Endothelial cell of umbilical vein (primary cell): ENCODE data around the gene TOP2B. TPM values are rescaled to one million over a fixed set of nuclear protein-coding genes. Genes with fewer than 3 reads are reported as not detected.

Experiments
- BruUV-seq: library from RNA; stranded (reverse); fragments of 400-500 nt; replicated peaks from 2 replicates; lab custom pipeline; 2021; lab: Mats Ljungman, UMichigan
- CTCF ChIA-PET: fragments of 300-600, 350-600 bp; sonication (Branson Sonifier 250); formaldehyde crosslinking; loops from one replicate; lab custom pipeline; 2021; ENCODE audit warnings: antibody characterized with exemption, inconsistent platforms; lab: Charles Lee
- POLR2A ChIA-PET: fragments of 300-600, 350-600 bp; sonication (Branson Sonifier 250); formaldehyde crosslinking; loops from one replicate; lab custom pipeline; 2021; ENCODE audit warnings: antibody characterized with exemption, inconsistent platforms; lab: Charles Lee
- DNase-seq: peaks from one replicate; pipeline ENCODE4 v3.0.0-alpha.2; 2011; ENCODE audit warnings: low read depth, low spot score
- FAIRE-seq: peaks from 2 replicates; lab custom pipeline; 2011; peaks lifted over from hg19 to GRCh38; lab: Jason Lieb, UNC
- H2AFZ ChIP-seq: 2 replicates; pipeline ENCODE4 v1.6.0; 2012; ENCODE audit warnings: low read depth, low read length, control low read depth, inconsistent platforms
- H3K27ac ChIP-seq: 2 replicates; pipeline ENCODE4 v1.5.1; 2011; ENCODE audit warnings: low read depth, mild to moderate bottlenecking, control low read depth, low read length, moderate library complexity; ENCODE audit not compliant: insufficient read depth
- H3K27me3 ChIP-seq, 2 experiments: 2 replicates each; pipeline versions ENCODE4 v1.6.0 to v1.6.1; 2011; ENCODE audit warnings: low read length in 2 of 2, mixed read lengths in 1 of 2; ENCODE audit not compliant: control insufficient read depth in 2 of 2, insufficient read depth in 2 of 2
- H3K36me3 ChIP-seq, 2 experiments: 2 replicates in 1 of 2; 3 replicates in 1 of 2; pipeline ENCODE4 v1.5.1; 2011; ENCODE audit warnings: low read length in 2 of 2, mild to moderate bottlenecking in 1 of 2, moderate library complexity in 1 of 2; ENCODE audit not compliant: control insufficient read depth in 2 of 2, insufficient read depth in 2 of 2; ENCODE audit errors: extremely low read depth in 1 of 2
- H3K4me1 ChIP-seq: 3 replicates; pipeline ENCODE4 v1.5.1; 2011; ENCODE audit warnings: mild to moderate bottlenecking, low read length; ENCODE audit not compliant: control insufficient read depth, insufficient read depth; ENCODE audit errors: extremely low read depth
- H3K4me2 ChIP-seq: 2 replicates; pipeline ENCODE4 v1.6.1; 2011; ENCODE audit warnings: low read length, control low read depth, mixed read lengths; ENCODE audit not compliant: insufficient read depth
- H3K4me3 ChIP-seq, 3 experiments: fragments of 200-600 bp in 1 of 3; sonication (generic), shearing (Covaris generic) in 1 of 3; replicated peaks in 1 of 3; 2 replicates each; pipeline ENCODE4 v1.5.1; 2011 to 2016; ENCODE audit warnings: control low read depth in 3 of 3, low read length in 3 of 3, mild to moderate bottlenecking in 2 of 3, inconsistent platforms in 1 of 3, low read depth in 1 of 3, moderate library complexity in 1 of 3; ENCODE audit not compliant: insufficient read depth in 1 of 3
- H3K79me2 ChIP-seq: 2 replicates; pipeline ENCODE4 v1.6.0; 2012; ENCODE audit warnings: low read length, inconsistent platforms; ENCODE audit not compliant: control insufficient read depth, insufficient read depth
- H3K9ac ChIP-seq: replicated peaks from 2 replicates; pipeline ENCODE3; 2011; ENCODE audit warnings: low read length, control low read depth; ENCODE audit not compliant: insufficient read depth; ENCODE audit errors: extremely low read depth
- H3K9me1 ChIP-seq: replicated peaks from 3 replicates; pipeline ENCODE4 v1.6.0; 2011; ENCODE audit warnings: mild to moderate bottlenecking, low read length; ENCODE audit not compliant: control insufficient read depth, insufficient read depth; ENCODE audit errors: extremely low read depth
- H3K9me3 ChIP-seq: replicated peaks from 2 replicates; pipeline ENCODE4 v1.5.1; 2012; ENCODE audit warnings: low read length, inconsistent platforms; ENCODE audit not compliant: control insufficient read depth, insufficient read depth
- H4K20me1 ChIP-seq: replicated peaks from 2 replicates; pipeline ENCODE3; 2011; ENCODE audit warnings: mild to moderate bottlenecking, low read length; ENCODE audit not compliant: control insufficient read depth, insufficient read depth; ENCODE audit errors: extremely low read depth
- EZH2 ChIP-seq: IDR thresholded peaks from 2 replicates; pipeline ENCODE4 v1.6.1; 2012; ENCODE audit warnings: borderline replicate concordance, low read depth, mild to moderate bottlenecking, moderate library complexity, low read length, inconsistent platforms; ENCODE audit not compliant: severe bottlenecking
- FOS ChIP-seq: IDR thresholded peaks from 2 replicates; pipeline ENCODE4 v1.6.1; 2011; ENCODE audit warnings: mild to moderate bottlenecking, low read length, moderate library complexity, borderline replicate concordance; ENCODE audit not compliant: insufficient read depth
- GATA2 ChIP-seq: IDR thresholded peaks from 2 replicates; pipeline ENCODE4 v1.7.0; 2011; ENCODE audit warnings: low read depth, mild to moderate bottlenecking, moderate library complexity, mixed read lengths, low read length; ENCODE audit not compliant: insufficient read length, insufficient read depth
- JUN ChIP-seq: IDR thresholded peaks from 2 replicates; pipeline ENCODE4 v1.6.1; 2011; ENCODE audit warnings: borderline replicate concordance, low read depth; ENCODE audit not compliant: insufficient read length, insufficient read depth
- MYC ChIP-seq: IDR thresholded peaks from one replicate; pipeline ENCODE4 v1.6.1; 2011; ENCODE audit warnings: mild to moderate bottlenecking, low read depth, low read length
- POLR2A ChIP-seq: IDR thresholded peaks from 2 replicates; pipeline ENCODE4 v1.6.1; 2012; ENCODE audit warnings: low read depth, mild to moderate bottlenecking, control low read depth, low read length
- POLR2AphosphoS5 ChIP-seq: IDR thresholded peaks from 2 replicates; pipeline ENCODE4 v1.6.1; 2012; ENCODE audit warnings: low read depth, mild to moderate bottlenecking, control low read depth, low read length, moderate library complexity; ENCODE audit not compliant: insufficient read depth
- dilution Hi-C: fragments of 300-500 bp; cut with MboI; formaldehyde crosslinking; loops from one replicate; pipeline ENCODE4 v1.15.0; 2019; ENCODE audit warnings: low sequenced_read_pairs; ENCODE audit not compliant: extremely low pct_ligation_motif_present
- intact Hi-C: fragments of 100-400 bp; cut with micrococcal nuclease; formaldehyde crosslinking; loops from one replicate; pipeline ENCODE4 v1.10.0; 2022
- polyA plus RNA-seq, 4 experiments: library from polyadenylated mRNA; depleted of rRNA in 3 of 4; stranded (reverse) in 3 of 4; unstranded in 1 of 4; fragments of >200 nt; gene quantifications; 2 replicates each; pipeline versions ENCODE4 v1.2.1 to v1.2.3, GENCODE V29; 2011 to 2012; ENCODE audit warnings: missing spikeins in 1 of 4
- total RNA-seq: library from RNA; stranded (reverse); gene quantifications from 2 replicates; pipeline ENCODE4 v1.2.3, GENCODE V29; 2021
- TF ChIP-seq, protein P1 (sequence below), 2 donors: IDR thresholded peaks; 1 replicate in 1 of 2; 2 replicates in 1 of 2; pipeline ENCODE4 v1.5.1; 2011; ENCODE audit warnings: low read length in 2 of 2, mild to moderate bottlenecking in 2 of 2, moderate library complexity in 2 of 2, control low read depth in 1 of 2, inconsistent platforms in 1 of 2, low read depth in 1 of 2; ENCODE audit not compliant: insufficient read depth in 1 of 2; ENCODE audit errors: extremely low read depth in 1 of 2
- TF ChIP-seq, protein P2 (sequence below): IDR thresholded peaks from 2 replicates; pipeline ENCODE4 v1.6.1; 2011; ENCODE audit not compliant: insufficient read depth, insufficient read length

TOP2B gene
- total and polyA plus RNA-seq, 2 donors (not counting 3 experiments of a cell fraction or from before 2014, with no cell fraction given), result 20.4 to 98.9 TPM

DNA sequence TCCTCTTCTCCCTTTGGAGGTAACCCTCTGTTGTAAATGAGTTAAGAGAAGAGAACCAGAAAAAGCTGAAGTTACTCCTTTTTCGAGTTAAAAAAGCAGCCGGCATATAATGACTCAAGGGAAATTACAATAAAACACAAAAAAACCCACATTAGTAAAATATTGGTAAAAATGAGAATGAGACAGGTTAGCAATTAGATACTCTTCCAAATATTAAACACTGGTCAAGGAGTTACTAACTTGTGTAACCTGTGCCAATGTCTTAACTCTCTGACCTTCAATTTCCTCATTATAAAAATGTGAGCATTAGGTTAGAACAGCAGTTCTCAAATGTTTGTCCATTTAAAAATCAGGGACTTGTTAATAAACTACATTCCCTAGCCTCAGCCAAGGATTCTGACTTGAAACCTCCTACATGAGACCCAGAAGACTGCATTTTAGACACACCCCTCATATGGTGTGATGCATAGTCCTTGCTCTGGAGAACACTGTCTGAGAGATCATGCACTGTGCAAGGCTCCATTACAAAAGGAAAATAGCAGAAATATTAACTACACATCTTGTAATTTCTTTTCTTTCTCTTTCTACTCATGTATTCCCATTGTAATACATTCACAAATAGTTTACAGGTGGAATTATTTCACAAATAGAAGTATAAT, 42.7 kb upstream of the TOP2B start:
- intact Hi-C loops (no loop called here), dilution Hi-C loops (no loop called here)
- no peaks in the 10 kb centered on the region for H3K79me2 ChIP-seq
- DNase-seq, result no peak
- POLR2A ChIA-PET, result no interaction called here
- CTCF ChIA-PET, result interaction anchor here (1.4 kb wide), 1 partner anchor 59 kb away, joined by 3 read pairs; no protein-coding TSS in a partner anchor
- no peak overlapping the region for H3K4me2 ChIP-seq
- H3K27ac ChIP-seq, result no peak overlapping the region
- no peak for FAIRE-seq
- no peak for TF ChIP-seq GATA2
- TF ChIP-seq EZH2, result no peak
- no peak for TF ChIP-seq POLR2A
- TF ChIP-seq, protein P1, sequence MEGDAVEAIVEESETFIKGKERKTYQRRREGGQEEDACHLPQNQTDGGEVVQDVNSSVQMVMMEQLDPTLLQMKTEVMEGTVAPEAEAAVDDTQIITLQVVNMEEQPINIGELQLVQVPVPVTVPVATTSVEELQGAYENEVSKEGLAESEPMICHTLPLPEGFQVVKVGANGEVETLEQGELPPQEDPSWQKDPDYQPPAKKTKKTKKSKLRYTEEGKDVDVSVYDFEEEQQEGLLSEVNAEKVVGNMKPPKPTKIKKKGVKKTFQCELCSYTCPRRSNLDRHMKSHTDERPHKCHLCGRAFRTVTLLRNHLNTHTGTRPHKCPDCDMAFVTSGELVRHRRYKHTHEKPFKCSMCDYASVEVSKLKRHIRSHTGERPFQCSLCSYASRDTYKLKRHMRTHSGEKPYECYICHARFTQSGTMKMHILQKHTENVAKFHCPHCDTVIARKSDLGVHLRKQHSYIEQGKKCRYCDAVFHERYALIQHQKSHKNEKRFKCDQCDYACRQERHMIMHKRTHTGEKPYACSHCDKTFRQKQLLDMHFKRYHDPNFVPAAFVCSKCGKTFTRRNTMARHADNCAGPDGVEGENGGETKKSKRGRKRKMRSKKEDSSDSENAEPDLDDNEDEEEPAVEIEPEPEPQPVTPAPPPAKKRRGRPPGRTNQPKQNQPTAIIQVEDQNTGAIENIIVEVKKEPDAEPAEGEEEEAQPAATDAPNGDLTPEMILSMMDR (IDR thresholded peaks at IDR 0.05; ENCODE audit: extremely low read depth in 1 of 2, insufficient read depth in 1 of 2, low read depth in 1 of 2, low read length in 2 of 2), result no peak
- TF ChIP-seq MYC, result no peak
- no peak for TF ChIP-seq POLR2AphosphoS5
- TF ChIP-seq, protein P2, sequence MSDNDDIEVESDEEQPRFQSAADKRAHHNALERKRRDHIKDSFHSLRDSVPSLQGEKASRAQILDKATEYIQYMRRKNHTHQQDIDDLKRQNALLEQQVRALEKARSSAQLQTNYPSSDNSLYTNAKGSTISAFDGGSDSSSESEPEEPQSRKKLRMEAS, result no peak
- TF ChIP-seq JUN, result no peak
- no peak for TF ChIP-seq FOS
- BruUV-seq, result no TSS peak
- no peaks in the 10 kb centered on the region for H3K4me1 ChIP-seq
- H3K9ac ChIP-seq, result no peak overlapping the region
- no peaks in the 10 kb centered on the region for H3K9me3 ChIP-seq
- H3K9me1 ChIP-seq, result no peaks in the 10 kb centered on the region
- H3K4me3 ChIP-seq, result no peak overlapping the region
- H3K27me3 ChIP-seq, result peaks cover 5 to 9% of the 10 kb centered on the region in 2 experiments
- H2AFZ ChIP-seq, result no peak overlapping the region
- no peaks in the 10 kb centered on the region for H3K36me3 ChIP-seq
- H4K20me1 ChIP-seq, result no peaks in the 10 kb centered on the region
